Erythroblast (primary cell): ENCODE measurements around the gene RANGRF.

Experiments used
- DNase-seq, 2 experiments: peaks; one replicate each; lab custom pipeline; 2025; lab: John Stamatoyannopoulos, UW
- GATA1 ChIP-seq: IDR thresholded peaks from 2 replicates; pipeline ENCODE4 v1.6.1; 2011; ENCODE audit warnings: low read depth, mild to moderate bottlenecking, control low read depth, low read length, moderate library complexity
- POLR2A ChIP-seq: IDR thresholded peaks from 2 replicates; pipeline ENCODE4 v1.6.1; 2011; ENCODE audit warnings: mild to moderate bottlenecking, low read length

Gene RANGRF

GRCh38 chr17:8287651-8288335 lies 677 bp upstream of the RANGRF start:
- DNase-seq, result no peak
- TF ChIP-seq GATA1, result no peak
- TF ChIP-seq POLR2A, result no peak

DNA sequence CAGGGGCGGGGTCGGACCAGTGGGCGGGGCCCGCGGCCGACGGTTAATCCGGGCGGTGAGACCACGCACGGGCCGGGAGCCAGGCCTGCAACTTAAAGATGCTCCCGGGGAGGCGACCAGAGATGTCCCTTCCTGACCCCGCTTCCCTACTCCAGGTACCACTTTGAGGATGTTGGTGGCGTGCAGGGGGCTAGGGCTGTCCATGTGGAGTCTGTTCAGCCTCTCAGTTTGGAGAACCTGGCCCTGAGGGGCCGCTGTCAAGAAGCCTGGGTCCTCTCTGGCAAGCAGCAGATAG lies 580 bp downstream of the RANGRF start:
- no peak for DNase-seq
- TF ChIP-seq GATA1, result no peak
- TF ChIP-seq POLR2A, result no peak

DNA sequence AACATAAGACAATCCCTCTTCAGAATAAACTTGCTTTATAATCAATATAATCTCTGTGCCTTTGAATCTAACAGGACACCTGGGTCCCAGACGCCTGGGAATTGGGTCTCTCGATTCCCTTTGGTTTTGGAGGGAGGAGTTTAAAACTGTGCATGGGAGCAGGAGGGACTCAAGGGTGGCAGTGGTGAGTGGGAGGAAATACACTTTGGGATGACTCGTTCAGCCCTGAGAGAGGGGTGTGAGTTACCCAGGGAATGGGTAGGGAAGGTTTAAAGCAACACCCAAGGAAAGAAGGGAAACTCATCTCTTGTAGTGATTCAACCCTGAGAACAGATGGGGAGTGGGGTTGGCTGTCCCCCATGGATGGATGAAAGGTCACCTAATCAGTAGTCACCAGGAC lies 1.6 kb downstream of the RANGRF start:
- TF ChIP-seq POLR2A (no peak), GATA1 (no peak)

GRCh38 chr17:8292639-8293395 lies 4.3 kb downstream of the RANGRF start:
- no peak for TF ChIP-seq POLR2A
- no peak for TF ChIP-seq GATA1
- DNase-seq, result no peak

More for the DNA sequence above, 1.6 kb downstream of the RANGRF start:
- no peak for DNase-seq

GRCh38 chr17:8294361-8294760 lies 5.9 kb downstream of the RANGRF start:
- TF ChIP-seq GATA1, result no peak
- no peak for TF ChIP-seq POLR2A
- no peak for DNase-seq

- TF ChIP-seq POLR2A (no peak), GATA1 (no peak)
- peak in 1 of 2 experiments; percentile 49 for DNase-seq
These were observed 6.4 kb downstream of the RANGRF start for GRCh38 chr17:8294814-8295316.

- no peak for TF ChIP-seq GATA1
- TF ChIP-seq POLR2A, result no peak
- no peak for DNase-seq
These were observed 11.8 kb downstream of the RANGRF start for GRCh38 chr17:8300226-8300625.

DNA sequence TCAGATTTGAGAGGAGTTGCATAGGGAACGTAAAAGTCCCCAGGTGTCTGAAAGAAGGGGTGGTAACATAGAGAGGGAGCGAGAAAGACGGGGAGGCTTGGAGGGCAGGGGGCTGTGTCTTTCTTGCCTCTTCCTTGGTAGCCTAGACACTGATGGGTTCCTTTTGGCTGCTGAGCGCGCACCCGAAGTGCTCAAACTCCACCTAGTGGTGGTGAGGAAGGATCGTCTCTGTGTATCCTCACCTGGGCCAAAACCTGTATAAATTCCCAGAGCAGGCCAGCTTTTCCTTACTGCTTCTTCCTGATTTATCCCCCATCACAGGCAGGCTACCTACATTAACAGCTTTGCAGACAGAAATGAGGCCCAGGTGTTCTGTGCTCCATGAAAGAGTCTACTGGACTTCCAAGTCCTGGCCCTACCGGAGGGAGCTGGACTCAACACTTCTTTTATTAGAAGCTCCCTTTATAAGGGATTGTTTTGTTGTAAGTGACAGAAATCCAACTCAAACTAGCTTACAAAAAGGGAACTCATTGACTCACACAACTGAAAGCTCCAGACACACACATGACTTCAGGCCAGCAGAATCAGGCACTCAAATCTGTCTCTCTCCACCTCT lies 12.3 kb downstream of the RANGRF start:
- TF ChIP-seq GATA1 (no peak), POLR2A (no peak)
- DNase-seq, result peak; percentile 68 to 81

DNA sequence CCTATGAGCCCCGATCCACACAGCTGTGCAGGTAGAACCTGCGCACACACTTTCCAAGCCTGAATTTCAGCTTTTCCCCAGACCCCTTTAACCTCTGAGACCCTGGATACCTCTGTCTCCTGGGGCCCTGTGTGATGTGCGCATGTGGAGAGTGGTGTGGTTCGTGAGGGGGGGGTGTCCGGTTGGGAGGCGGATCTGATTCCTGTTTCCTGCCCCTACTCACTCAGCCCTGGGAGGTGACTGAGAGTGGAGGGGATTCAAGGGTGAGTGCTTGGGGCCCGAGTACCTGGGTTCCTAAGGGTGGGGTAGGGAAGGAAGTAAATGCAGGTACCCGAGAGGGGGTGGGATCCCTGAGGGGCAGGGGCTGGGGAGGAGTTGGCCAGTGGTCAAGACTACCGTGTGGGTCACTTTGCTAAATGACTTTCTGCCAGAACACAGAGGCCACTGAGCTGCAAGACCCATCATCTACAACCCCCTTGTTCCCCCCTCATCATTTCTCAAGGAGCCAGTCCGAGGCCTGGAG lies 22.2 kb downstream of the RANGRF start:
- no peak for DNase-seq
- no peak for TF ChIP-seq GATA1
- TF ChIP-seq POLR2A, result no peak

DNA sequence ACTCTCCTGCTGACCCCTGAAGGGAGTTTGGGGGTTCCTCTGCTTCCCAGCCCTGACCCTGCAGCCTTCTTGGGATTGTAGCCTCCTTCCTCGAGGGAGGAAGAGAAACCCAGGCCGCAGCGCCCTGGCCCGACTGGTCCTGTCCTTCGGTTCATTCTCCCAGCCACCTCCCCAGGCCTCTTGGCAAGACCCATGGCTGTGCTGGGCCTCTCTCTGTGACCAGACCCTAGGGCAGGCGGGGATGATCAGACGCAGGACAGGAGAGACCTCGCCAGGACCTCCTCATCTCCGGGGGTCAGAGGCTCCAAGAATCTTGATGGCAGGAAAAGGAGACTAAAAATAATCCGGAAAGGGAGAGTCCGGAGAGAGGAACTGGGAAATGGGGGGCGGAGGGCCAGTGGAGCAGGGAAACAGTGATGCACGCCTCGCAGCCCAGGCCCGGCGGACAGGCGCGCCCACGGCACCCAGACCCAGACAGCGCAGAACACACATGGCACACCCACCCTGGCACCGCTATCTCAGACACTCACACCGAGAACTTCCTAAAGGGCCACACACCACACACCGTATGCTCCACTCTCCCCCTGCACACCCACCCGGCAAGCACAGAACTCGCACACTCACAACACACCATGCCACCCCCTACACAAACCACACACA lies 22.8 kb downstream of the RANGRF start:
- TF ChIP-seq GATA1 (no peak), POLR2A (no peak)
- no peak for DNase-seq

DNA sequence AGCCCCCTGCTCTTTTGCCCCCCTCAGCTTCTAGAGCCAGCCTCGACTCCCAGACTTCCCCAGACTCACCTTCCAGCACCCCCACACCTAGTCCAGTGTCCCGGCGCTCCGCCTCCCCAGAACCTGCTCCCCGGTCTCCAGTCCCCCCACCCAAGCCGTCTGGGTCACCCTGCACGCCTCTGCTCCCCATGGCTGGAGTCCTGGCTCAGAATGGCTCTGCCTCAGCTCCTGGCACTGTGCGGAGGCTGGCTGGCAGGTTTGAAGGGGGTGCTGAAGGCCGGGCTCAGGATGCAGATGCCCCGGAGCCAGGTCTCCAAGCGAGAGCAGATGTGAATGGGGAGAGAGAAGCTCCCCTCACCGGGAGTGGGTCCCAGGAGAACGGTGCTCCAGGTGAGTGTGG lies 23.8 kb downstream of the RANGRF start:
- no peak for DNase-seq
- no peak for TF ChIP-seq GATA1
- TF ChIP-seq POLR2A, result no peak

DNA sequence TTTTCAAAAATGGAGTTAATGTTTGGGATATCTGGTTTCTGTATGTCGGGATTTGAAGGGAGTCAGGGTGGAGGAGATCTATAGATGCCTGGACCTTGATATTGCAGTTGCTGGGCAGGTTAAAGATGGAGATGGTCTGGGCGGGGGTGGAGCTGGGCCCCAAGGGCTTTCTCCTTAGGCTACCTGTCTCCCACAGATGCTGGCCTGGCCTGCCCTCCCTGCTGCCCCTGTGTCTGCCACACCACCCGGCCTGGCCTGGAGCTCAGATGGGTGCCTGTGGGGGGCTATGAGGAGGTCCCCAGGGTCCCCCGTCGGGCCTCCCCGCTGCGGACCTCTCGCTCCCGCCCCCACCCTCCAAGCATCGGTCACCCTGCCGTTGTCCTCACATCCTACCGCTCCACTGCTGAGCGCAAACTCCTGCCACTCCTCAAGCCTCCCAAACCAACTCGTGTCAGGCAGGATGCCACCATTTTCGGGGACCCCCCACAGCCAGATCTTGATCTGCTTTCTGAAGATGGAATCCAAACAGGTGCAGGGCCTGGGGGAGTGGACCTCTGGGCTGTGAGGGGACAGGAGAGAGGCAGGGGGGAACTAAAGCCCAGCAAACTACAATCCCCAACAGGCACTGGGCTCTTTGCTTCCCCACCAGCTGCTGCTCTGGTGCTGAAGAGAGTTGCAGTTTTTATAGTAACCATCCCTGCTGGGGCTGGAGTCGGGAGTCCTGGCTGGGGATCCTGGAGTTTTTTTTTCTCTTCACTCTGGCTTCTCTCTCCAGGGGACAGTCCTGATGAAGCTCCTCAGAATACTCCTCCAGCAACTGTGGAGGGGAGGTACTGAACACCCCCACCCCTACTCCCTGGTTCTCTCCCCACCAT lies 24.5 kb downstream of the RANGRF start:
- DNase-seq, result no peak
- no peak for TF ChIP-seq POLR2A
- TF ChIP-seq GATA1, result no peak
